SK-N-SH (cell line): Measurements from ENCODE around the gene DENND6A. TPM values are rescaled to one million over a fixed set of nuclear protein-coding genes. Genes with fewer than 3 reads are reported as not detected.

ENCODE experiments used
- CTCF ChIA-PET: fragments of 300-600, 350-600 bp; formaldehyde crosslinking; extraction: SDS; loops from one replicate; lab custom pipeline; 2021; lab: Yijun Ruan, JAX
- POLR2A ChIA-PET: fragments of 350-600 bp; sonication (Branson Sonifier 250); formaldehyde crosslinking; extraction: SDS; loops from one replicate; lab custom pipeline; 2020; ENCODE audit warnings: antibody characterized with exemption, inconsistent platforms; lab: Yijun Ruan, JAX
- DNase-seq: peaks from one replicate; pipeline ENCODE4 v3.0.0; 2012
- H2AFZ ChIP-seq: fragments of 200-600 bp; sonication (generic); 2 replicates; pipeline ENCODE4 v1.8.1; 2016; ENCODE audit warnings: antibody characterized with exemption, mild to moderate bottlenecking, low read depth
- H3F3A ChIP-seq: fragments of 200-600 bp; sonication (generic); replicated peaks from 2 replicates; pipeline ENCODE3; 2016; ENCODE audit warnings: antibody characterized with exemption, mild to moderate bottlenecking; ENCODE audit not compliant: insufficient read depth
- H3K27ac ChIP-seq, 2 experiments: fragments of 200-500 bp in 1 of 2; fragments of 200-600 bp in 1 of 2; sonication (Bioruptor generic) in 1 of 2; sonication (generic), shearing (Covaris generic) in 1 of 2; 2 replicates each; pipeline versions ENCODE4 v1.5.1 to v1.6.1; 2014 to 2016; ENCODE audit warnings: low read depth in 2 of 2, inconsistent platforms in 1 of 2, low read length in 1 of 2, mild to moderate bottlenecking in 1 of 2, mixed read lengths in 1 of 2
- H3K27me3 ChIP-seq: fragments of 200-600 bp; sonication (generic), shearing (Covaris generic); 2 replicates; pipeline ENCODE4 v1.6.1; 2016; ENCODE audit warnings: mixed run types; ENCODE audit not compliant: insufficient read depth
- H3K36me3 ChIP-seq, 2 experiments: fragments of 200-500 bp in 1 of 2; fragments of 200-600 bp in 1 of 2; sonication (Bioruptor generic) in 1 of 2; sonication (generic) in 1 of 2; replicated peaks in 1 of 2; 2 replicates each; pipeline versions ENCODE3 to v1.5.1; 2014 to 2016; ENCODE audit warnings: low read length in 1 of 2, mild to moderate bottlenecking in 1 of 2; ENCODE audit not compliant: insufficient read depth in 2 of 2, control insufficient read depth in 1 of 2
- H3K4me1 ChIP-seq, 2 experiments: fragments of 200-500 bp in 1 of 2; fragments of 200-600 bp in 1 of 2; sonication (Bioruptor generic) in 1 of 2; sonication (generic), shearing (Covaris generic) in 1 of 2; 2 replicates each; pipeline versions ENCODE4 v1.5.1 to v1.6.1; 2014 to 2016; ENCODE audit warnings: low read depth in 1 of 2, low read length in 1 of 2, mixed run types in 1 of 2; ENCODE audit not compliant: insufficient read depth in 2 of 2, control insufficient read depth in 1 of 2
- H3K4me2 ChIP-seq: fragments of 200-600 bp; sonication (generic), shearing (Covaris generic); 2 replicates; pipeline ENCODE4 v1.6.1; 2017; ENCODE audit warnings: mixed run types
- H3K4me3 ChIP-seq, 2 experiments: fragments of 200-500 bp in 1 of 2; fragments of 200-600 bp in 1 of 2; sonication (Bioruptor generic) in 1 of 2; sonication (generic), shearing (Covaris generic) in 1 of 2; 2 replicates each; pipeline versions ENCODE4 v1.5.1 to v1.8.1; 2014 to 2016; ENCODE audit warnings: low read depth in 2 of 2, inconsistent platforms in 1 of 2, low read length in 1 of 2, mild to moderate bottlenecking in 1 of 2, mixed read lengths in 1 of 2, moderate library complexity in 1 of 2
- H3K79me2 ChIP-seq: fragments of 200-600 bp; sonication (generic); 2 replicates; pipeline ENCODE4 v1.8.1; 2017; ENCODE audit warnings: mild to moderate bottlenecking; ENCODE audit not compliant: insufficient read depth
- H3K9ac ChIP-seq: fragments of 200-600 bp; sonication (generic); 2 replicates; pipeline ENCODE4 v1.6.1; 2017; ENCODE audit warnings: mixed run types
- H3K9me2 ChIP-seq: fragments of 200-600 bp; sonication (generic); 2 replicates; pipeline ENCODE4 v1.6.1; 2017; ENCODE audit warnings: mixed run types
- H3K9me3 ChIP-seq: fragments of 200-600 bp; sonication (generic); 2 replicates; pipeline ENCODE4 v1.6.1; 2017; ENCODE audit warnings: mixed run types, mild to moderate bottlenecking, moderate library complexity
- H4K20me1 ChIP-seq: fragments of 200-600 bp; sonication (generic); 2 replicates; pipeline ENCODE4 v1.6.1; 2017; ENCODE audit warnings: mild to moderate bottlenecking, mixed run types; ENCODE audit not compliant: insufficient read depth
- CHD2 ChIP-seq: fragments of 150-350 bp; IDR thresholded peaks from 2 replicates; pipeline ENCODE4 v1.6.1; 2018; ENCODE audit warnings: low read length; ENCODE audit not compliant: partially characterized antibody
- CTCF ChIP-seq: fragments of 200-600 bp; sonication (generic); IDR thresholded peaks from 2 replicates; pipeline ENCODE4 v1.6.1; 2017; ENCODE audit warnings: antibody characterized with exemption, mild to moderate bottlenecking, moderate library complexity
- ELF1 ChIP-seq: IDR thresholded peaks from 2 replicates; pipeline ENCODE4 v1.4.0; 2012
- EP300 ChIP-seq, 2 experiments: IDR thresholded peaks; 2 replicates each; pipeline versions ENCODE4 v1.4.0 to v1.6.1; 2012; ENCODE audit warnings: borderline replicate concordance in 1 of 2, low read depth in 1 of 2, low read length in 1 of 2
- FOXM1 ChIP-seq: IDR thresholded peaks from 2 replicates; pipeline ENCODE4 v1.4.0; 2012; ENCODE audit warnings: low read depth, mild to moderate bottlenecking
- MEF2A ChIP-seq: IDR thresholded peaks from 2 replicates; pipeline ENCODE4 v1.4.0; 2012; ENCODE audit warnings: low read depth, borderline replicate concordance
- MXI1 ChIP-seq: IDR thresholded peaks from 2 replicates; pipeline ENCODE4 v1.6.1; 2012; ENCODE audit warnings: mild to moderate bottlenecking, low read depth, low read length, improper control_type of control experiment
- NRF1 ChIP-seq: IDR thresholded peaks from 2 replicates; pipeline ENCODE4 v1.6.1; 2012; ENCODE audit warnings: low read depth, mild to moderate bottlenecking, low read length
- POLR2AphosphoS5 ChIP-seq: IDR thresholded peaks from 2 replicates; pipeline ENCODE4 v1.6.1; 2012; ENCODE audit warnings: low read depth, low read length
- RAD21 ChIP-seq: IDR thresholded peaks from 2 replicates; pipeline ENCODE4 v1.6.1; 2012; ENCODE audit warnings: mild to moderate bottlenecking, low read length
- RCOR1 ChIP-seq: fragments of 150-350 bp; IDR thresholded peaks from 2 replicates; pipeline ENCODE4 v1.6.1; 2017; ENCODE audit warnings: antibody characterized with exemption, low read length
- REST ChIP-seq: IDR thresholded peaks from 2 replicates; pipeline ENCODE4 v1.6.1; 2012; ENCODE audit warnings: mild to moderate bottlenecking, low read depth, low read length, moderate library complexity
- RFX5 ChIP-seq: IDR thresholded peaks from 2 replicates; pipeline ENCODE4 v1.6.1; 2012; ENCODE audit warnings: mild to moderate bottlenecking, improper control_type of control experiment, low read length
- RXRA ChIP-seq: IDR thresholded peaks from 2 replicates; pipeline ENCODE4 v1.4.0; 2012; ENCODE audit warnings: low read depth, mild to moderate bottlenecking, borderline replicate concordance
- TCF12 ChIP-seq: IDR thresholded peaks from 2 replicates; pipeline ENCODE4 v1.4.0; 2012
- TEAD4 ChIP-seq: IDR thresholded peaks from 2 replicates; pipeline ENCODE4 v1.4.0; 2012; ENCODE audit warnings: mild to moderate bottlenecking, borderline replicate concordance; ENCODE audit not compliant: insufficient read depth
- YY1 ChIP-seq: IDR thresholded peaks from 2 replicates; pipeline ENCODE4 v1.4.0; 2012; ENCODE audit warnings: low read depth, mild to moderate bottlenecking
- WGBS: methylation state at CpG from one replicate; pipeline ENCODE4 v1.1.6; 2017; ENCODE audit warnings: low lambda C conversion rate; 5-methylcytosine and 5-hydroxymethylcytosine counted together
- polyA plus RNA-seq, 3 experiments: library from polyadenylated mRNA; depleted of rRNA; stranded (reverse); fragments of >200 nt; gene quantifications; 2 replicates each; pipeline ENCODE4 v1.2.3, GENCODE V29; 2012
- TF ChIP-seq, protein P1 (sequence below): IDR thresholded peaks from 2 replicates; pipeline ENCODE4 v1.4.0; 2012; ENCODE audit warnings: low read depth, borderline replicate concordance
- TF ChIP-seq, protein P2 (sequence below): fragments of 150-350 bp; IDR thresholded peaks from 2 replicates; pipeline ENCODE4 v1.6.1; 2017; ENCODE audit warnings: antibody characterized with exemption, low read length, low read depth, borderline replicate concordance

The DENND6A gene
- polyA plus RNA-seq, 1 of the 3 experiments (the other 2 are of a cell fraction) = 5.8 TPM

- Histone ChIP-seq H3K9me3 (no peaks in the 10 kb centered on the region), H3K9me2 (no peaks in the 10 kb centered on the region), H3K36me3 (peaks cover 2 to 17% of the 10 kb centered on the region in 2 experiments), H4K20me1 (peaks cover 13% of the 10 kb centered on the region), H3K79me2 (peaks cover 38% of the 10 kb centered on the region), H3F3A (peaks cover 28% of the 10 kb centered on the region), H3K27ac (no peak overlapping the region), H3K27me3 (no peaks in the 10 kb centered on the region), H2AFZ (no peak overlapping the region), H3K9ac (no peak overlapping the region), H3K4me2 (no peak overlapping the region), H3K4me3 (no peak overlapping the region), H3K4me1 (peaks cover 0 to 5% of the 10 kb centered on the region in 2 experiments; a peak in 3 of 4 replicates)
- TF ChIP-seq RXRA = no peak
- TF ChIP-seq MEF2A = no peak
- TF ChIP-seq NRF1 = no peak
- no peak for TF ChIP-seq MXI1
- TF ChIP-seq, protein P1, sequence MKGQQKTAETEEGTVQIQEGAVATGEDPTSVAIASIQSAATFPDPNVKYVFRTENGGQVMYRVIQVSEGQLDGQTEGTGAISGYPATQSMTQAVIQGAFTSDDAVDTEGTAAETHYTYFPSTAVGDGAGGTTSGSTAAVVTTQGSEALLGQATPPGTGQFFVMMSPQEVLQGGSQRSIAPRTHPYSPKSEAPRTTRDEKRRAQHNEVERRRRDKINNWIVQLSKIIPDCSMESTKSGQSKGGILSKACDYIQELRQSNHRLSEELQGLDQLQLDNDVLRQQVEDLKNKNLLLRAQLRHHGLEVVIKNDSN = no peak
- no peak for TF ChIP-seq TCF12
- TF ChIP-seq YY1 = no peak
- no peak for TF ChIP-seq CTCF
- no peak for TF ChIP-seq FOXM1
- TF ChIP-seq RCOR1 = no peak
- TF ChIP-seq CHD2 = no peak
- no peak for TF ChIP-seq RFX5
- TF ChIP-seq, protein P2, sequence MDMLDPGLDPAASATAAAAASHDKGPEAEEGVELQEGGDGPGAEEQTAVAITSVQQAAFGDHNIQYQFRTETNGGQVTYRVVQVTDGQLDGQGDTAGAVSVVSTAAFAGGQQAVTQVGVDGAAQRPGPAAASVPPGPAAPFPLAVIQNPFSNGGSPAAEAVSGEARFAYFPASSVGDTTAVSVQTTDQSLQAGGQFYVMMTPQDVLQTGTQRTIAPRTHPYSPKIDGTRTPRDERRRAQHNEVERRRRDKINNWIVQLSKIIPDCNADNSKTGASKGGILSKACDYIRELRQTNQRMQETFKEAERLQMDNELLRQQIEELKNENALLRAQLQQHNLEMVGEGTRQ = no peak
- no peak for TF ChIP-seq EP300 (IDR thresholded peaks at IDR 0.05; ENCODE audit: borderline replicate concordance in 1 of 2, low read depth in 1 of 2, low read length in 1 of 2)
- TF ChIP-seq RAD21 = no peak
- no peak for TF ChIP-seq TEAD4
- no peak for TF ChIP-seq REST
- TF ChIP-seq POLR2AphosphoS5 = no peak
- TF ChIP-seq ELF1 = no peak
- ChIA-PET CTCF (no interaction called here), POLR2A (no interaction called here)
- 90% methylated on average over 2 of the region's 2 CpGs for WGBS
- DNase-seq = no peak
Observed at GRCh38 chr3:57600195-57600594, 92.7 kb downstream of the DENND6A start.
